HG02588 (cell line): Measurements from ENCODE around the gene GOLGA3.
"Not testable (repeated sequence)": the region's sequence is repeated elsewhere in the genome, so short reads cannot be mapped to it uniquely, and the experiment has no call there.

Experiments used
- ATAC-seq: cut with Tn5 transposase; IDR thresholded peaks from one replicate; pipeline ENCODE4 v1.9.1; 2021; ENCODE audit warnings: mild to moderate bottlenecking, moderate library complexity; ENCODE audit not compliant: unreplicated experiment

The GOLGA3 gene

DNA sequence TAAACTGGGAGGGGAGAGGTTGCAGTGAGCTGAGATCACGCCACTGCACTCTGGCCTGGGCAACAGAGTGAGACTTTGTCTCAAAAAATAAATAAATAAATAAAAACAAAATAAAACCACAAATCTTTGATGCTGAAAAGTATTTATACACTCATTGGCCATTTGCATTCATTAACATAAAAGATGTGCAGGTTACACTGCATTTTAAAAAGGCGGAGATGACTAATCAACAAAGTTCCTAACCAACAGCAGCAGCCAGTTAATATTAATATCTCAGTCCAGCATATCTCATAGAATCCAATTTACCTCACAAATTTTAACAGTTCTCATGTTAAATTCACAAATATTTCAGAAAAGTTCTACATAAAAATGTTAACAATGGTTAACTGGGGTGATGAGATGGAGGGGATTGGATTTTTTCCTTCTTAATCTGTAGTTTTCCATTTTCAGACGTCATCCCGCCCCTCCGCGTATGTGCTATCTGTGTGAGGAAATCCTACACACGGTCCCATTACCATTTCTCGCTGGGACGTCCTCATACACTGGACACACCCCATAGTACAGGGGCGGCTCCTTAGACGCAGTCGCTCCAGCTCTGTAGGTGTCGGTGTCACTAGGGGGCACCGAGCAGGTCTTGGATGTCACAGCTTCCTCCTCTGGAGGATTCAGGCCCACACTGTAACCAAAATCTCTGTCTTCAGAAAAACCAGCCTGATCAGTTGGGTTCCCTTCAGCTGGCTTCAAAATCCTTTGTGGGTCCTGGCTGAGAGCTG is 74.3 kb downstream of the GOLGA3 start:
- ATAC-seq: no peak

DNA sequence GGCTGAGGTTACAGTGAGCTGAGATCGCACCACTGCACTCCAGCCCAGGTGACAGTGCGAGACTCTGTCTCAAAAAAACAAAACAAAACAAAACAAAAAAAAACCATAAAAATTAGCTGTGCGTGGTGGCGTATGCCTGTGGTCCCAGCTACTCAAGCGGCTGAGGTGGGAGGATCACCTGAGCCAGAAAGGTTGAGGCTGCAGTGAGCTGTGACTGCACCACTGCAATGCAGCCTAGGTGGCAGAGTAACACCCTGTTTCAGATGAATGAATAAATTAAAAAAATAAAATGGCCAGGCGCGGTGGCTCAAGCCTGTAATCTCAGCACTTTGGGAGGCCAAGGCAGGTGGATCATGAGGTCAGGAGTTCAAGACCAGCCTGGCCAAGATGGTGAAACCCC is 75.0 kb downstream of the GOLGA3 start:
- ATAC-seq: not testable (repeated sequence)

DNA sequence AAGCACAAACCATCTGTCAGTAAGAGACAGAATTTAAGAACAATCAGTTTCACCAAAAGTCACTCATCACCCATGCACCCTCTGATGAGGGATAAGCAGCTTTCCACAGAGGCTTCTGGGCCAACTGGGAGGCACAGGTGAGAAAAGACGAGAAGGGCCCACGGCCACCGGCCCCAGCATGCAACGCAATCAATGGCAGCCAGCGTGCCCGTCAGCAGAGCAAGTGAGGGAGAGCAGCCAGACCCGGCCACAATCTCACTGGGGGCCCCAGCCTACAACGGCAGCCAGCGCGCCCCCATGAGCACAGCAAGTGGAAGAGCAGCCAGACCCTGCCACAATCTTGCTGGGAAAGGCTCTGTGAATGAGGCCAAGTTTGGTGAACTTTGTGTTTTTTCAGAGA is 80.3 kb downstream of the GOLGA3 start:
- no peak for ATAC-seq

DNA sequence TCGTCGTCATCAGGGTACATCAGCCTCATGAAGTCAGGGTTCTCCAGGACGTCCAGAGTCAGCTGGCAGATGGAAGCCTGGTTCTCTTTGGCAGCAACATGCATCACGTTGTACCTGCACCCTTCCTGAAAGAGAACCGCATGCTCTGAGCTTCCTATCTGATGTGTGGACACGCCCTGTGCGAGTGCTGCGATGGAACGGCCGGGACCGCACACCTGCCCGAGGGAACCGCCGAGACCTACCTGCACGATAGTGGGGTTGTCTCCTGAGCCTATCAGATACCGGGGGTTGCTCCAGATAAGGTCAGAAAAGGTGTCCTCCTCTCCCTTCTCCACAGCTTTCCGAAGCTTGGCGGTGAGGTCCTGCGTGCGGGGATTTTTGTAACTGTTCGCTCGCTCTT is 80.8 kb downstream of the GOLGA3 start:
- no peak for ATAC-seq

DNA sequence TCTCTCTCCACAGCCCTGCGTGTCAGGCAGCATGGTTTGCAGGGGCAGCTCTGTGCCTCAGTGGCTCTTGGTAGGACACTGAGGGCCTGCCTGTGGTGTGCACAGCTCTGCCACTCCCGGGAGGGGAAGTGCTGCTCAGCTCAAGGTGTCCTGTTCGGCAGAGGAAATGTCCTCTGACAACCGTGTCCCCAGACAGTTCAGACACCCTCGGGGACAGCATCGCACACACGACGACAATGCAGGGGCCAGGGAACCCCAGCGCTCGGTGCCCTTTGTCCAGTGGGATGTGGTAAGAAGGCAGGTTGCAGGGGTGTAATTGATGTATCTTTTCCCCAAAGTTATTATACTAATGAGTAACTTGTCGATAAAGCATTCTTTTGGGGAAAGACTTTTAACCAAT is 81.3 kb downstream of the GOLGA3 start:
- ATAC-seq: no peak

DNA sequence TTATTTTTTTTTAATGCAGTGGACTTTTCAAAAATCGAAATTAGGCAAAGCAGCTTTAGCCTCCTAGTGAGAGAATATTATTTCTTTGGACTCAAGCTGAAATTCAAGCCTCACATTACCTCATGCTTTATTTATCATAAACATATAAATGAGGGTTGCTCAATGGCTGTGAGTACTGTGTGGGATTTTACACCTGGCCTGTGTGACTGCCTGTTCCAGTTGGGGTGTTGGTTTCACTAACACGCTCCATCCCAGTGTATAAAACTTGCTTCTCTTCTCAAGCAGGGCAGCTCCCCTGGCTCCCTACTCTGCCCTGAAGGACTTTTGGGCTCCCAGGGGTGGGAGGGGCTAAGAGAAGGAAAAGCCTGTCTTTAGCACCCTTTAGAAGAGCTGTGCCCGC is 82.1 kb downstream of the GOLGA3 start:
- ATAC-seq: no peak

DNA sequence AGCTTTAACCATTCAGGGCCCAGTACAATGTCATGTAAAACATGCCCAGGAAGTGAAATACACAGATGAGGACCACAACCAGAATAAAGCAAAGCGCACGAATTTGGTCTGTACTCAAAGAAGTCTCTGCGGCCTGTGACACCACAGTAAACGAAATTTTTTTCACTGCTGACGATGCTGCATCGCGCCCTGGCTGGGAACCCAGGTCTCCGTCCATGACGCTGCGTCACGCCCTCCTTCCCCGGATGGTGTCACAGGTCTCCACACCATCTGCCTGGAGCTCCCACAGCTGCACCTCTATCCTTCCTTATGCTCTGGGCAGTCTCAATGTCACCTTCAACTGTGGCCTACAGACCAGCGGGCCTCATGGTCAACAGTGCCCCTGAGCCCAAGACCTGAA is 84.8 kb downstream of the GOLGA3 start:
- ATAC-seq: no peak

DNA sequence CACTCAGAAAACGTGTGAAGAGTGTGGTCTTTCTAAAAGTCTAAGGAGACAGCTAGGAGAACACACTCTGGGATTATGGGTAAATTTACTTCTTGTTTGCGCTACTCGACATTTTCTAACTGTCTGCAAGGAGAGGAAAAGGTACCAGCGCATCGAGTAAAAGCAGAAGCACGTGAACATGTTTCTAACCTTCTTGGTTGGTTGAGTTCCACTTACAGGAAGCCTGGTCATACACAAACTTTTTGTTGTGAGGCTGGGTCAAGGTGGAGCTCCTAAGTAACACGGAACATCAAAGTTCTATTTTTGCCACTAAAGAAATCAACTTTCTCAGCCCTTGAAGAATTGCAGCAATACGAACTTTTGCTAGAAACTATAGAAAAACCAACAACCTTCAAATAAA is 87.0 kb downstream of the GOLGA3 start:
- ATAC-seq: no peak

DNA sequence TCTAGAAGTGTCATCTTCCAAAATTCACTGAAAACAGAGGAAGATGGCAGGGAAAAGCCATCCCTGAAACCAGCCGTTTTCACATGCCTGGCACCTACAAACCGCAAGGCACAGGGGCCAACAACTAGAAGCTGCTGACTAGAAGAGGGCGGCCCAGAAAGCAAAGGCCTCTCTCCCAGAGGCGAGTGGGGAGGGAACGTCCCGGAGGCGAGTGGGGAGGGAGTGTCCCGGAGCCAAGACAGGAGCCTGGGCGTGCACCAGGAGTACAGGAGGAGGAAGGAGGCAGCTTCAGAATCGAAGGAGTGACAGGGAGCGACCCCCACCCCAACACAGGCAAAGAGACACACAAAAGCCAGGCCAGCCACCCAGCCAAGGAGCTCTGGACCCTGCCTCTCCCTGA is 88.0 kb downstream of the GOLGA3 start:
- ATAC-seq: no peak

DNA sequence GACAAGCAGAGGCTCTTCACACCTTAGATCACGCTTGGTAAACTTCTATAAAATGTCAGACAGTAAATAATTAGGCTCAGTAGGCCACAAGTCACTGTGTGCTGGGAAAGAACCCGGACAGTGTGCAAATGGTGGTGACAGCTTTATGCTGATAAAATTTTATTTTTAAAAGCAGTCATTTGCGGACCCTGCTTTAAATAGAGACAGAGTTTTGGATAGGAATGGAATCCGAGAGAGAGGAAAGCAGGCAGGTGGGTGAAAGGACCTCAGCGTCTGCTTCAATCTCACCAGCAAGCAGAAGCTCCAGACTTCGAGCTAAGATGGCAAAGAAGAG is 88.4 kb downstream of the GOLGA3 start:
- no peak for ATAC-seq

DNA sequence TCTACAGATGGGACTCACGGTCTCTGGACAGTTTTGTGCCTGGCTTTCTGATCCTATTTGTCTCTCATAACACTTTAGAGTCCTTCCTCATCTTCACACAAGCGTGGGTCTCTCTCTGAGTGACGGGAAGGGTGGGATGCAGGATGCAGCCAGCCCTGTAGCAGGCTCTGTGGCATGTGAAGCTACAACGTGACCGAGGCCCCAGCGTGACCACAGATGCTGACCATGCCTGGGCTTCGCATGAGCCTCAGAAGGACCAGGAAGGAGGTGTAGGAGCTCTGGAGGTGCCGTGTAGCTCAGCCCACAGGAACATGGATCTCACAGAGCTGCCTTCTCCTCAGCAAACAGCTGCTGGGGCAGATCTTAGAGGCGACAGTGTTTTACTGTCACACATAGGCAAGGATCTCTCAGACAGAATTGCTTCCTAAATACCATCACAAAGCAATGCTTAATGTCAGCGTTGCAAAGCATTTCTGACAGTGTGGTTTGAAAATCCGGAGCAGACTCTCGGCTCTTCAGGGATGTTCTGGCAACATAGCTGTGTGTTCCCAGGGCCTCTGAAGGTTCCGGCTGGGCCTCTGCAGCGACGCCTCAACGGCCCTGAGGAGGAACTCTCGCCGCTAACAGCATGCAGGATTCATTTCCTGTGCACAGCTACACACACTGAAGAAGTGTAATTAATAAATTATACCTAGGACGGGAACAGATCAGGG is 88.9 kb downstream of the GOLGA3 start:
- ATAC-seq: no peak

DNA sequence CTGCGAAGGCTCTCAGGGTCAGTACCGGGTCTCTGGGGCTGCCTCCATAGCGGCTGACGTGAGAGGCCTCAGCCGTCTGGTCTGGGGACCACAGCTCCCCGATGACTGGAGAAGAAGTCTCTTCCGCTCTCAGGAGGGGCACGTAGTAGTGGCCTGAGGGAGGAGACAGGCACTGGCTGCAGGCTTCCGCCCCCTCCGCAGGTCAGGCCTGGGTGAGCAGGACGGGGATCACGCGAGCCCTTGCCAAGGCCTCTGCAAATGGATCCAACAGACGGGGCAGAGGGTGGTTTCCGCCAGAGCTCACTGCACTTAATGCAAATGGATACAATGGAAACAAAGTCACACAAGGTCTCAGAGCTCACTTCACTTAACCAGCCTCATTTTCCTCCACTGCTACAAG is 91.8 kb downstream of the GOLGA3 start:
- no peak for ATAC-seq

DNA sequence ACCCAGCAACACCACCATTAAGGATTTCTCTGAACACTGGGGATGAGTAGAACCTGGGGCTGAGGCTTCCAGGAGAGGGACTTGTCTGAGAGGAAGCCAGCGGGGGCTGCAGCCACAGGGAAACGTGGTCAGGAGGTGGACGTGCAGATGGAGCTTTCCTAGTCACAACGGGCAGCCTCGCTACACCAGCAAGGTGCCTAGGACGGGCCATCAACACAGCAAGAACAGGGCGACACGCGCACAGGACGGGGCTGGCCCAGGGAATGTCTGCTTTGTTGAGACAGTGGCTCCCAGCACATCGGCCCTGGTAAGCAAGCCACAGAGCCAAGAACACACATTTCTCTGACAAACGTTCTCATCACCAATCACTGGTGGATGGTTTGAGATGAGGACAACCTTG is 92.3 kb downstream of the GOLGA3 start:
- ATAC-seq: no peak

DNA sequence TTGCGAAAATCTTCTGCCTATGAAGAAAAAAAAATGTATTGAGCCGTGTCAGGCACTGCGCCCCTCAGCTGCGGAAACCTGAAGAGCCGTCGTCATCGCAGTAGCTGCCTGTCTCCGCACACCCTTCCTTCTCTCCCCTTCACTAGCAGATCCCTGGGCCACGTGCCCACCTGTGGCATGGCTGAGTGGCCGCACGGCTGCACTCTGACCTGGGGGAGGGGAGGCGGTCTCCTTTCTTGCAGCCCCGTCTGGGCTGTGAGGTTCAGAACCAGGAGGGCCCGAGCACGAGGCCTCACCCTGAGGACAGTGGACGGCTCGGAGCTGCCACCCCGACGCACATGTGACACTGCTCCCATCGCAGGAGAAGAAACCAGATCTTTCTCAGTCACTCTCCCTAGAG is 93.2 kb downstream of the GOLGA3 start:
- ATAC-seq: no peak

DNA sequence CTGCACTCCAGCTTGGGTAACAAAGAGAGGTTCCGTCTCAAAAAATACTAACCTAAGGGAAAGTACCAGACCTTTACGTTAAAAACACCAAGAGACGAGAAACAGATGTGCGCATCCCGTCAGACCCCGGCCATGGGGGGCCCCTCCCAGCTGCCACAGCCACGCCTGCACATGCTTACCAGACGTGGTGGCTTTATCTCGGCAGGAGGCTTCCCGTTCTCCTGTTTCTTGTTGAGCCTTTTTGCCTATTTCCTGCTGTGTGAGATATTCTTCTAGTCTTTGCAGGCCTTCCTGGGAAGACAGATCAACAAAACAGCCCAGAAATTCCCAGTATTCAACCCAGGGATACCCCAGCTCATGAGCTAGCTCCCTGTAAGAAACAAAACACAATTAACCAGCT is 94.5 kb downstream of the GOLGA3 start:
- no peak for ATAC-seq

DNA sequence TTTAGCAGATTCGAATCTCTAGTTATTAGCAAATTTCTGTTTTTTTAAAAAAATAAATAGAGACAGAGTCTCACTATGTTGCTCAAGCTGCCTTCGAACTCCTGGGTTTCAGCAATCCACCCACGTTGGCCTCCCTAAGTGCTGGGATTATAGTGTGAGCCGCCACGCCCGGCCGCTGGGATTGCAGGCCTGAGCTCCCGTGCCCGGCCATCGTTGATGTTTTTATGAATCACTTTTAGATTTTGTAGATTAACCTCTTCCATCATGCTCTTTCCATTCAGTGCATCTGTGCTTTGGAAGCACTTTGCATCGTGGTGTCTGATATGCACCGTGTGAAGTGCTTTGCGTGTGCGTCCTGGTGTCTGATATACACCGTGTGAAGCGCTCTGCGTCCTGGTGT is 97.1 kb downstream of the GOLGA3 start:
- no peak for ATAC-seq

DNA sequence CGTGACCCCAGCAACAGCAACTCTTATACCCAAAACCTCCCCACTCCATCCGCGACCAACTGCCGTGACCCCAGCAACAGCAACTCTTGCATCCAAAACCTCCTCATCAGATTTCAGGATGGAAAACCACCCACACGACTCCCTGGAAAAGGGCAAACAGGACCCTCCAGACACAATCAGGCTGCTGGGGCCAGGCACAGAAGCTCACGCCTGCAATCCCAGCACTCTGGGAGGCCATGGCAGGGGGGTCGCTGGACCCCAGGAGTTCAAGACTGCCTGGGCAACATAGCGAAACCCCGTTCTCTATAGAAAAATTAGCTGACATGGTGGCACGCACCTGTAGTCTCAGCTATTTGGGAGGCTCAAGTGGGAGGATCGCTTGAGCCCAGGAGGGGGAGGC is 98.3 kb downstream of the GOLGA3 start:
- no peak for ATAC-seq

DNA sequence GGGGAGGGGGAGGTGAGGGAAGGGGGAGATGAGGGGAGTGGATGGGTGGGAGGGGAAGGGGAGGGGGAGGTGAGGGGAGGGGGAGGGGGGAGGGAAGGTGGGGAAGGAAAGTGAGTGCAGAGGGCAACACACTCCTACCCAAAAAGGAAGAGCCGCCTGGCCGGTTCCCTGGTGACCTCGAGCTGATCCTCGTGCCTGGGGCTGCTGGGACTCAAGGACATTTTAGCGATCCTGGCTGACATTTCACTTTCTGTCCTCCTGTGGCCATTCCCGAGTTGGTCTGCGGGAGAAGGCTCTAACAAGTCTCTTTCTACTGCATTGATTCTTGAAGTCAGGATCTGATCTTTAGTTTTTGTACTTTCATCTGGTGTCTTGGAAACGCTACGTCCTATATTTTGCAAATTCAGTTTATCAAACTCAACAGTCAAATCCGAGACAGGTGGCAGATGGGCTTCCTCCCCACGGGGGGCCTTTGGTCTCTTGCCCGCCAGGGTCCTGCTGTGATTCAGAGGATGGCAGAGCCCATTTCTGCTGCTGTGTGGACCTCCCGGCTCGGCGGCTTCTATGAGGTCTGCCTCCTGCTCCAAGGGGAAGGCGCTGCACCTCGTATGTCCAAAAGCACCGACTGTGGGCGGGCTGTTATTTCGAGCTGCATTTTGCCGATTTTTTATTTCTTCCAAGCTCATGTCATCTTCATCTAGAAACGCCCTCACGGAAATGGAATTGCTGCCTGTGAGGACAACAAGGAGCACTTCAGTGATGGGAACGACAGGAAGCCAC is 98.9 kb downstream of the GOLGA3 start:
- ATAC-seq: no peak

DNA sequence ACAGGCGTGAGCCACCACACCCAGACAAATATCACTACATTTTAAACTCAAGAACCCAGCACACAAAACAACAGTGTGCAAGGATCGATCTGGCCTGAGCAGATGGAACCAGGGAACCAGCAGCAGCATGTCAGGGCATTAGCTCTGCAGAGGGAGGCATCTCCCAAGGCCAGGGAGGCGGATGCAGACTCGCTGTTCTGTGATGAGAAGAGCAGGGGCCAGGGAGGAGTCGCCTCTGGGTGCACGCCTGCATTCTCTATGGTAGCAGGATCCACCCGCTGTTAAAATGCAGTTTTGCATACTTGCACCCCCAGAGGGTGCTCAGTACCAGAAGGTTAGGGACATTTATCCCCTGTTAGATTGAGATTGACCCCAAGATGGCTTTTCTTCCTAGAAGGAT is 100.2 kb downstream of the GOLGA3 start:
- no peak for ATAC-seq

DNA sequence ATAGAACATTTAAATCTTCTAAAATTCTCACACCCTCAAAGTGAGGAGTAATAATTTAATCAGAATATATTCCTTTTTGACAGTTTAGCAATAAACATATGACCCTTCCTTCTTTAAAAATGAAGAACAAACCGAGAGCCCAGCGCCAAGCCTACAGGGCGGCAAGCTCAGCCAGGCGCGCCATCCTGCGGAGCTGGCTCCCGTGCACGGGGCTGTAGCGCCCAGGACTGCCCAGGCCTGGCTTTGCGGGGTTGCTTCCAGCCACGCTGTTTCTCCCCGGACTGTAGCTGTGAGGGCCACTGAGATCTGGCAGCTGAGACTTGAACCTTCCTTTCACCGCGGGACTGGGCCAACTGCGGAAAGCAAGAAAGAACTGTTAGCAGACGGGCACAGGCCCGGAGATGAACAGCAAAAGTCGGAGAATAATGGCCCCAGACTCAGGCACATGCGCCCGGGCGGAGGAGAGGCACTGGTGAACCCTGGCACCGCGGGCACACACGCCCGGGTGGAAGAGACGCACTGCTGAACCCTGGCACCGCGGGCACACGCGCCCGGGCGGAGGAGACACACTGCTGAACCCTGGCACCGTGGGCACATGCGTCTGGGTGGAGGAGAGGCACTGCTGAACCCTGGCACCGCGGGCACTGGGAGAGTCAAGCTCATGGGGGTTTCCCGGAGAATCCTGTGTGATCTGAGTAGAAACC is 101.4 kb downstream of the GOLGA3 start:
- ATAC-seq: no peak

DNA sequence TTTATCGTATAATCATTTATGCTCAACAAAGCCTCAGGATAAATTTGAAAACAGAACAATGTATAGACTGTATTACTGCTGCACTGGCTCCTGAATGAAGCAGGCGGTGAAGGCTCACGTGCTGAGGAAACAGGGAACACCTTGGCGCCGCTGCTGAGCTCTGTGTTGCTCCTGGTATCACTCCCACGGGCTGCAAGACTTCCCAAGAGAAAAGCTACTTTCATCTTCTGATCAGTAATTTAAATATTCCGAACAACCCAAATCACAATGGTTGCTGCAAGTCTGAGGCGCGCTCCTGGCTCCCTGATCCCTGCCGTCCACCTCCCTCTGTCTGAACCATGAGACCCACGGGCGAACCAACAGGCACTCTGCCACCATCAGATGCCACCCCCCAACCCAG is 102.3 kb downstream of the GOLGA3 start:
- no peak for ATAC-seq
